HT-29 (cell line): ENCODE results near the gene FAXC. TPM values are rescaled to one million over a fixed set of nuclear protein-coding genes. Genes with fewer than 3 reads are reported as not detected.

Source experiments
- total RNA-seq: library from RNA; depleted of rRNA; stranded (reverse); fragments of >200 nt; shearing (Covaris generic); gene quantifications from 2 replicates; pipeline ENCODE4 v1.2.3, GENCODE V29; 2014; rRNA removed

Gene FAXC
- total RNA-seq, 1 experiment from 2014 or later: not detected

Other genes starting within 250 kb of the FAXC start
- 8.3 and 12.4 TPM in 2 replicates for gene COQ3, start 44.5 kb upstream of the FAXC start, total RNA-seq
- gene PNISR, start 75.6 kb upstream of the FAXC start, total RNA-seq: 27.9 and 32.9 TPM in 2 replicates
- 3.6 and 4.3 TPM in 2 replicates for gene USP45, start 165.7 kb upstream of the FAXC start, total RNA-seq
- gene CCNC, start 219.0 kb upstream of the FAXC start, total RNA-seq: 46.8 and 49.4 TPM in 2 replicates